ENCODE results near the gene CACNA1I. TPM values are rescaled to one million over a fixed set of nuclear protein-coding genes. Genes with fewer than 3 reads are reported as not detected.

CACNA1I gene
- total RNA-seq, 1 donor from 2014 or later = 0.32 TPM

GRCh38 chr22:39707351-39707750, 136.8 kb downstream of the CACNA1I start:
- no peaks in the 10 kb centered on the region for H3K36me3 ChIP-seq
- TF ChIP-seq CTCF (IDR thresholded peaks at IDR 0.05) = no peak
- H3K4me1 ChIP-seq = no peaks in the 10 kb centered on the region
- H3K4me3 ChIP-seq = no peak overlapping the region
- H3K27ac ChIP-seq = no peak overlapping the region
- H3K27me3 ChIP-seq = no peaks in the 10 kb centered on the region
- H3K9me3 ChIP-seq = no peaks in the 10 kb centered on the region
- intact Hi-C loops (cut with DNase I) = no loop called here
- ATAC-seq (no peak), DNase-seq (no peak)

- no peak for DNase-seq
- Histone ChIP-seq H3K4me3 (no peak overlapping the region), H3K27me3 (no peaks in the 10 kb centered on the region), H3K27ac (no peak overlapping the region), H3K4me1 (no peaks in the 10 kb centered on the region), H3K36me3 (no peaks in the 10 kb centered on the region), H3K9me3 (no peaks in the 10 kb centered on the region)
- TF ChIP-seq CTCF (IDR thresholded peaks at IDR 0.05) = no peak
- no peak for ATAC-seq
- intact Hi-C loops (cut with DNase I) = no loop called here
Observed at GRCh38 chr22:39707816-39708215, 137.3 kb downstream of the CACNA1I start.

GRCh38 chr22:39710380-39711150, 140.0 kb downstream of the CACNA1I start:
- no peak for TF ChIP-seq CTCF (IDR thresholded peaks at IDR 0.05)
- no peaks in the 10 kb centered on the region for H3K9me3 ChIP-seq
- no peaks in the 10 kb centered on the region for H3K4me1 ChIP-seq
- no peak overlapping the region for H3K27ac ChIP-seq
- no peaks in the 10 kb centered on the region for H3K27me3 ChIP-seq
- H3K4me3 ChIP-seq = no peak overlapping the region
- no peak for DNase-seq
- intact Hi-C loops (cut with DNase I) = no loop called here
- no peaks in the 10 kb centered on the region for H3K36me3 ChIP-seq
- no peak for ATAC-seq

DNA sequence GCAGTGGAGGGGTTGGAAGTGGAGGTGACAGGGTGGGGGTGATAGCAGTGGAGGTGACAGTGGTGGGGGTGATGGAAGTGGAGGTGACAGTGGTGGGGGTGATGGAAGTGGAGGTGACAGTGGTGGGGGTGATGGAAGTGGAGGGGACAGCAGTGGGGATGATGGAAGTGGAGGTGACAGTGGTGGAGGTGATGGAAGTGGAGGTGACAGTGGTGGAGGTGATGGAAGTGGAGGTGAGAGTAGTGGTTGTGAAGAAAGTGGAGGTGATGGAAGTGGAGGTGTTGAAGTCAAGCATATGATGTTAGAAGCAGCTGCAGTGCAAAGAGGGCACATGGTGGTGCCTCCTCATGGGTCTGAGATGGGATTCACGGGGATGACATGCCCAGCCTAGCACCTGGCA, 141.5 kb downstream of the CACNA1I start:
- no peaks in the 10 kb centered on the region for H3K27me3 ChIP-seq
- intact Hi-C loops (cut with DNase I) = no loop called here
- no peaks in the 10 kb centered on the region for H3K36me3 ChIP-seq
- H3K9me3 ChIP-seq = no peaks in the 10 kb centered on the region
- no peaks in the 10 kb centered on the region for H3K4me1 ChIP-seq
- no peak overlapping the region for H3K27ac ChIP-seq
- H3K4me3 ChIP-seq = no peak overlapping the region
- ATAC-seq (no peak), DNase-seq (no peak)
- no peak for TF ChIP-seq CTCF (IDR thresholded peaks at IDR 0.05)

GRCh38 chr22:39712751-39713525, 142.4 kb downstream of the CACNA1I start:
- H3K27me3 ChIP-seq = no peaks in the 10 kb centered on the region
- DNase-seq (peak; percentile 50), ATAC-seq (no peak)
- intact Hi-C loops (cut with DNase I) = no loop called here
- H3K4me1 ChIP-seq = no peaks in the 10 kb centered on the region
- no peak overlapping the region for H3K27ac ChIP-seq
- no peaks in the 10 kb centered on the region for H3K36me3 ChIP-seq
- no peaks in the 10 kb centered on the region for H3K9me3 ChIP-seq
- TF ChIP-seq CTCF (IDR thresholded peaks at IDR 0.05) = no peak
- H3K4me3 ChIP-seq = no peak overlapping the region
